OCI-LY1 (cell line): ENCODE data around the gene CDHR3.

ENCODE experiments used
- H2AFZ ChIP-seq: fragments of 200-600 bp; sonication (generic), shearing (Covaris generic); 2 replicates; pipeline ENCODE4 v1.6.0; 2014; ENCODE audit warnings: antibody characterized with exemption, mild to moderate bottlenecking, low read length
- H3F3A ChIP-seq: fragments of 200-600 bp; sonication (generic), shearing (Covaris generic); 2 replicates; pipeline ENCODE4 v1.6.0; 2014; ENCODE audit warnings: mild to moderate bottlenecking, antibody characterized with exemption, low read length, moderate library complexity; ENCODE audit not compliant: insufficient read depth
- H3K27ac ChIP-seq: fragments of 200-600 bp; sonication (generic); 2 replicates; pipeline ENCODE4 v1.5.1; 2014; ENCODE audit warnings: low read length, mixed run types, mild to moderate bottlenecking, low read depth; ENCODE audit not compliant: poor library complexity, severe bottlenecking
- H3K27me3 ChIP-seq: fragments of 200-600 bp; sonication (generic); 2 replicates; pipeline ENCODE4 v1.6.0; 2014; ENCODE audit warnings: antibody characterized with exemption, mild to moderate bottlenecking, low read length, moderate library complexity; ENCODE audit not compliant: insufficient read depth
- H3K36me3 ChIP-seq: fragments of 200-600 bp; sonication (generic); 2 replicates; pipeline ENCODE4 v1.6.1; 2014; ENCODE audit warnings: mild to moderate bottlenecking, antibody characterized with exemption, low read length, moderate library complexity, mixed read lengths; ENCODE audit not compliant: insufficient read depth
- H3K4me1 ChIP-seq: fragments of 200-600 bp; sonication (generic); 2 replicates; pipeline ENCODE4 v1.5.1; 2014; ENCODE audit warnings: mild to moderate bottlenecking, low read length, moderate library complexity; ENCODE audit not compliant: insufficient read depth, severe bottlenecking
- H3K4me2 ChIP-seq: fragments of 200-600 bp; sonication (generic), shearing (Covaris generic); 2 replicates; pipeline ENCODE4 v1.6.1; 2014; ENCODE audit warnings: low read length
- H3K4me3 ChIP-seq: fragments of 200-600 bp; sonication (generic); 2 replicates; pipeline ENCODE4 v1.5.1; 2014; ENCODE audit warnings: low read length, low read depth, mild to moderate bottlenecking, mixed read lengths; ENCODE audit not compliant: poor library complexity, severe bottlenecking
- H3K79me2 ChIP-seq: fragments of 200-600 bp; shearing (Covaris generic); 2 replicates; pipeline ENCODE4 v1.6.1; 2016; ENCODE audit warnings: mixed run types, low read length, mixed read lengths; ENCODE audit not compliant: insufficient read depth
- H3K9ac ChIP-seq: fragments of 200-600 bp; sonication (generic), shearing (Covaris generic); 2 replicates; pipeline ENCODE4 v1.6.1; 2014; ENCODE audit warnings: mild to moderate bottlenecking, low read length, mixed read lengths
- H3K9me2 ChIP-seq: fragments of 200-600 bp; sonication (generic), shearing (Covaris generic); 2 replicates; pipeline ENCODE4 v1.6.1; 2014; ENCODE audit warnings: low read depth, mild to moderate bottlenecking, low read length, mixed read lengths
- H3K9me3 ChIP-seq: fragments of 200-600 bp; shearing (Covaris generic); 2 replicates; pipeline ENCODE4 v1.6.1; 2014; ENCODE audit warnings: low read length, mixed read lengths
- H4K20me1 ChIP-seq: fragments of 200-600 bp; sonication (generic), shearing (Covaris generic); 2 replicates; pipeline ENCODE4 v1.6.0; 2016; ENCODE audit warnings: mild to moderate bottlenecking, low read length; ENCODE audit not compliant: insufficient read depth
- EZH2 ChIP-seq: fragments of 200-600 bp; sonication (generic), shearing (Covaris generic); IDR thresholded peaks from 2 replicates; pipeline ENCODE4 v1.8.0; 2017; ENCODE audit warnings: borderline replicate concordance, mixed run types, mild to moderate bottlenecking, antibody characterized with exemption, low read length, moderate library complexity, mixed read lengths
- TF ChIP-seq, protein P1 (sequence below): fragments of 200-600 bp; sonication (generic), shearing (Covaris generic); IDR thresholded peaks from 2 replicates; pipeline ENCODE4 v1.5.1; 2017; ENCODE audit warnings: mild to moderate bottlenecking, antibody characterized with exemption, low read length, moderate library complexity, mixed read lengths

CDHR3 gene

DNA sequence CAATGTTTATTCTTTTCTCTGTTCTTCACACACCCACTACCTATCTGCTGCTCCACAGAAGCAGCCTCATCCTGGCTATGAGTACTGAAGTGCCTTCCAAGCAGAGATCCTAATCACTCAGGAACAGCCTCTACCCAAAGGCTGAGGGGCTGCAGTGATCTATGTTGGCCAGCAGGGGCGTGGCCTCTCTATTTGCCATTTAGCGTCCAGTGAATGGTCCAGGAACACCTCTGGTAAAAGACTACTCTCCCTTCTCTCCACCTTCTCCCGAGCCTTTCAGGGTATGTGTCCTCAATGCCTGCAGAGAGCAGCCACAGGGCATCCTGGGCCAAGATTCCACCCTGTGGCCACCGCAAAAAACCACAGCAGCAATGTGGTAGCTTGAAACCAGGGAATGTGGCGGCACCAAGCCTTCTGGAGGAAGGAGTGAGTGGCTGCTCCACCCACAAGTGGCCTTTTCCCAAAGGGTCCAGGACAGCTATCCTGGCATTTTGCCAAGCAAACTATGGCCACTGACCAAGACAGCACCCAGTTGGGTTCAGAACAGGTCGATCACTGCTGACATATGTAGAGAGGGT, 78.2 kb downstream of the CDHR3 start:
- Histone ChIP-seq H4K20me1 (no peaks in the 10 kb centered on the region), H3K27ac (no peak overlapping the region), H3K4me2 (no peak overlapping the region), H3K79me2 (no peaks in the 10 kb centered on the region), H2AFZ (no peak overlapping the region), H3K9ac (no peak overlapping the region), H3K36me3 (no peaks in the 10 kb centered on the region), H3K4me1 (peaks cover 11% of the 10 kb centered on the region), H3F3A (no peaks in the 10 kb centered on the region), H3K9me2 (no peaks in the 10 kb centered on the region), H3K9me3 (no peaks in the 10 kb centered on the region), H3K27me3 (no peaks in the 10 kb centered on the region), H3K4me3 (no peak overlapping the region)
- TF ChIP-seq EZH2 = no peak
- TF ChIP-seq, protein P1, sequence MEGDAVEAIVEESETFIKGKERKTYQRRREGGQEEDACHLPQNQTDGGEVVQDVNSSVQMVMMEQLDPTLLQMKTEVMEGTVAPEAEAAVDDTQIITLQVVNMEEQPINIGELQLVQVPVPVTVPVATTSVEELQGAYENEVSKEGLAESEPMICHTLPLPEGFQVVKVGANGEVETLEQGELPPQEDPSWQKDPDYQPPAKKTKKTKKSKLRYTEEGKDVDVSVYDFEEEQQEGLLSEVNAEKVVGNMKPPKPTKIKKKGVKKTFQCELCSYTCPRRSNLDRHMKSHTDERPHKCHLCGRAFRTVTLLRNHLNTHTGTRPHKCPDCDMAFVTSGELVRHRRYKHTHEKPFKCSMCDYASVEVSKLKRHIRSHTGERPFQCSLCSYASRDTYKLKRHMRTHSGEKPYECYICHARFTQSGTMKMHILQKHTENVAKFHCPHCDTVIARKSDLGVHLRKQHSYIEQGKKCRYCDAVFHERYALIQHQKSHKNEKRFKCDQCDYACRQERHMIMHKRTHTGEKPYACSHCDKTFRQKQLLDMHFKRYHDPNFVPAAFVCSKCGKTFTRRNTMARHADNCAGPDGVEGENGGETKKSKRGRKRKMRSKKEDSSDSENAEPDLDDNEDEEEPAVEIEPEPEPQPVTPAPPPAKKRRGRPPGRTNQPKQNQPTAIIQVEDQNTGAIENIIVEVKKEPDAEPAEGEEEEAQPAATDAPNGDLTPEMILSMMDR = peak; percentile 96

DNA sequence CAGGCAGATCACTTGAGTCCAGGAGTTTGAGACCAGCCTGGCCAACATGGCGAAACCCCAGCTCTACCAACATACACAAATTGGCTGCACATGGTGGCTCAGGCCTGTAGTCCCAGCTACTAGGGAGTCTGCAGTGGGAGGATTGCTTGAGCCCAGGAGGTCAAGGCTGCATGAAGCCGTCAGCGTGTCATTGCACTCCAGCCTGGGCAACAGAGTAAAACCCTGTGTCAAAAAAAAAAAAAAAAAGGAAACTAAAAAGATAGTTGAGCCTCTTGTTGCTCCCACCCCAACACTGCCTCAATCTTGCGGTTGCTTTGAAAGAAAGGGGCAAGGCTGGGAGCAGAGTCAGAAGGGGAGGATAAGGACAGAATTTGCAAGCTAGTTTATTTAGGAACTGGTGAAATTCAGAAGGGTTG, 79.1 kb downstream of the CDHR3 start:
- no peaks in the 10 kb centered on the region for H3K9me2 ChIP-seq
- no peak overlapping the region for H3K4me3 ChIP-seq
- no peak overlapping the region for H3K27ac ChIP-seq
- no peaks in the 10 kb centered on the region for H3K9me3 ChIP-seq
- H3K27me3 ChIP-seq = no peaks in the 10 kb centered on the region
- H3K36me3 ChIP-seq = no peaks in the 10 kb centered on the region
- H4K20me1 ChIP-seq = no peaks in the 10 kb centered on the region
- no peaks in the 10 kb centered on the region for H3K79me2 ChIP-seq
- TF ChIP-seq EZH2 = no peak
- TF ChIP-seq, protein P1 = no peak
- H3K9ac ChIP-seq = no peak overlapping the region
- no peaks in the 10 kb centered on the region for H3F3A ChIP-seq
- no peak overlapping the region for H2AFZ ChIP-seq
- H3K4me1 ChIP-seq = peaks cover 11% of the 10 kb centered on the region
- H3K4me2 ChIP-seq = no peak overlapping the region; the same call in 1 of the 2 replicates

DNA sequence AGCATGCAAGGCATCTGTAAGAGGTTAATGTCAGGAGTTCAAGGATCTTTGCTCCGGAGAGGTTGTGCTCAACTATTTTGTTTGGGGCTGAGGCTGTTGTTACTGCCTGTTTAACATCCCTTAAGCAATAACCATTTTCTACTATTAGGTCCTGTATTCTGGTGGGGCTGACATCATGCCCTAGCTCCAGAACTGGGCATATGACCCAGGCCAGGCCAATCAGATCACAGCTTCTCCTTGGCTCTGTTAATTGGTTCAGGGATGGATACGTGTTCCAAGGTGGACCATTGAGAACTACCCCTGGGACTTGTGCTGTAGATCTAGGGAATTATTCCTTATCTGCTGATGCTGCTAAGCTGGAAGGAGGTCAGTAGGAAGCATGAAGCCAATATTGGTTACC, 82.1 kb downstream of the CDHR3 start:
- no peak overlapping the region for H3K4me3 ChIP-seq
- no peaks in the 10 kb centered on the region for H3K36me3 ChIP-seq
- no peak overlapping the region for H3K27ac ChIP-seq
- no peaks in the 10 kb centered on the region for H3F3A ChIP-seq
- TF ChIP-seq EZH2 = no peak
- TF ChIP-seq, protein P1 = no peak
- no peaks in the 10 kb centered on the region for H4K20me1 ChIP-seq
- no peaks in the 10 kb centered on the region for H3K9me3 ChIP-seq
- no peaks in the 10 kb centered on the region for H3K9me2 ChIP-seq
- no peak overlapping the region for H3K9ac ChIP-seq
- H3K79me2 ChIP-seq = no peaks in the 10 kb centered on the region
- no peak overlapping the region for H2AFZ ChIP-seq
- no peaks in the 10 kb centered on the region for H3K27me3 ChIP-seq
- peaks cover 27% of the 10 kb centered on the region for H3K4me1 ChIP-seq
- no peak overlapping the region for H3K4me2 ChIP-seq
